GM12878 (cell line): ENCODE data around the gene CNIH2. TPM values are rescaled to one million over a fixed set of nuclear protein-coding genes. Genes with fewer than 3 reads are reported as not detected.

ENCODE experiments used
- ATAC-seq: fragments of 200-7000 bp; cut with Tn5 transposase; 3 replicates; pipeline ENCODE4 v1.9.1; 2020; ENCODE audit warnings: mild to moderate bottlenecking, moderate library complexity
- BruUV-seq: library from RNA; stranded (reverse); fragments of 400-500 nt; replicated peaks from 2 replicates; lab custom pipeline; 2021; lab: Mats Ljungman, UMichigan
- CTCF ChIA-PET: fragments of 300-600 bp; sonication (Branson Sonifier 250); formaldehyde crosslinking; extraction: SDS; loops from one replicate; lab custom pipeline; 2021; ENCODE audit warnings: inconsistent platforms; lab: Yijun Ruan, JAX
- POLR2A ChIA-PET: fragments of 350-600 bp; formaldehyde crosslinking; extraction: SDS; loops from one replicate; lab custom pipeline; 2021; ENCODE audit warnings: inconsistent platforms; lab: Charles Lee
- RAD21 ChIA-PET: fragments of 300-600 bp; sonication (Branson Sonifier 250); formaldehyde crosslinking; loops from one replicate; lab custom pipeline; 2023; ENCODE audit warnings: antibody characterized with exemption; ENCODE audit not compliant: unreplicated experiment; lab: Charles Lee
- SMC1A ChIA-PET: fragments of 300-600 bp; sonication (Branson Sonifier 250); formaldehyde crosslinking; loops from one replicate; lab custom pipeline; 2023; ENCODE audit not compliant: unreplicated experiment, uncharacterized antibody; lab: Charles Lee
- DNase-seq: peaks from one replicate; pipeline ENCODE4 v3.0.0-alpha.2; 2011; ENCODE audit warnings: low read depth, low spot score
- FAIRE-seq: peaks from 3 replicates; lab custom pipeline; 2011; peaks lifted over from hg19 to GRCh38; lab: Jason Lieb, UNC
- H2AFZ ChIP-seq: 2 replicates; pipeline ENCODE4 v1.6.0; 2011; ENCODE audit warnings: low read depth, low read length, control low read depth; ENCODE audit not compliant: control insufficient read depth
- H3K27ac ChIP-seq: 2 replicates; pipeline ENCODE4 v1.5.1; 2011; ENCODE audit warnings: control low read depth; ENCODE audit not compliant: control insufficient read depth, insufficient read depth
- H3K27me3 ChIP-seq, 2 experiments: replicated peaks in 1 of 2; 2 replicates each; pipeline versions ENCODE4 v1.6.0 to v1.6.1; 2011; ENCODE audit warnings: low read length in 1 of 2; ENCODE audit not compliant: control insufficient read depth in 2 of 2, insufficient read depth in 2 of 2
- H3K36me3 ChIP-seq, 2 experiments: 2 replicates each; pipeline ENCODE4 v1.5.1; 2011; ENCODE audit warnings: low read length in 1 of 2; ENCODE audit not compliant: control insufficient read depth in 2 of 2, insufficient read depth in 2 of 2
- H3K4me1 ChIP-seq: 2 replicates; pipeline ENCODE4 v1.6.1; 2011; ENCODE audit warnings: mild to moderate bottlenecking, low read length, moderate library complexity, mixed read lengths; ENCODE audit not compliant: control insufficient read depth, insufficient read depth
- H3K4me2 ChIP-seq: 2 replicates; pipeline ENCODE4 v1.6.0; 2011; ENCODE audit warnings: control low read depth; ENCODE audit not compliant: control insufficient read depth, insufficient read depth
- H3K4me3 ChIP-seq: fragments of 200-600 bp; sonication (generic); 2 replicates; pipeline ENCODE4 v1.5.1; 2016
- H3K79me2 ChIP-seq: 2 replicates; pipeline ENCODE4 v1.6.0; 2011; ENCODE audit warnings: low read length; ENCODE audit not compliant: control insufficient read depth, insufficient read depth
- H3K9ac ChIP-seq: 2 replicates; pipeline ENCODE4 v1.8.0; 2011; ENCODE audit warnings: low read length, control low read depth, mixed read lengths; ENCODE audit not compliant: control insufficient read depth, insufficient read depth
- H3K9me3 ChIP-seq: replicated peaks from 3 replicates; pipeline ENCODE4 v1.5.1; 2011; ENCODE audit warnings: mild to moderate bottlenecking, low read length; ENCODE audit not compliant: control insufficient read depth, insufficient read depth
- H4K20me1 ChIP-seq: 2 replicates; pipeline ENCODE4 v1.6.0; 2011; ENCODE audit not compliant: control insufficient read depth, insufficient read depth
- CHD1 ChIP-seq: IDR thresholded peaks from 2 replicates; pipeline ENCODE4 v1.6.1; 2012; ENCODE audit warnings: low read depth, low read length, improper control_type of control experiment
- CUX1 ChIP-seq: IDR thresholded peaks from 2 replicates; pipeline ENCODE4 v1.6.1; 2012; ENCODE audit warnings: improper control_type of control experiment, low read depth, low read length; ENCODE audit not compliant: insufficient replicate concordance
- ELK1 ChIP-seq: IDR thresholded peaks from 2 replicates; pipeline ENCODE4 v1.6.1; 2012; ENCODE audit warnings: low read depth, low read length, improper control_type of control experiment
- HCFC1 ChIP-seq: fragments of 150-350 bp; IDR thresholded peaks from 2 replicates; pipeline ENCODE4 v1.6.1; 2014; ENCODE audit warnings: low read length
- IRF4 ChIP-seq: IDR thresholded peaks from 2 replicates; pipeline ENCODE4 v1.6.1; 2011; ENCODE audit warnings: low read depth, low read length
- NBN ChIP-seq: fragments of 450-650 bp; IDR thresholded peaks from 2 replicates; pipeline ENCODE4 v1.6.1; 2016
- PML ChIP-seq: IDR thresholded peaks from 2 replicates; pipeline ENCODE4 v1.6.1; 2012; ENCODE audit warnings: low read length, inconsistent platforms
- POU2F2 ChIP-seq: IDR thresholded peaks from 3 replicates; pipeline ENCODE4 v1.6.1; 2011; ENCODE audit warnings: low read depth, mild to moderate bottlenecking, low read length, borderline replicate concordance
- RELA ChIP-seq: fragments of 450-650 bp; IDR thresholded peaks from 2 replicates; pipeline ENCODE4 v1.8.0; 2014; ENCODE audit warnings: borderline replicate concordance; ENCODE audit not compliant: partially characterized antibody
- USF1 ChIP-seq: IDR thresholded peaks from 2 replicates; pipeline ENCODE4 v1.6.1; 2011; ENCODE audit warnings: borderline replicate concordance, low read depth, mild to moderate bottlenecking, moderate library complexity, mixed read lengths, low read length; ENCODE audit not compliant: insufficient read depth; ENCODE audit errors: extremely low read length
- ZNF687 ChIP-seq: fragments of 450-650 bp; IDR thresholded peaks from 2 replicates; pipeline ENCODE4 v1.6.1; 2017; ENCODE audit warnings: mild to moderate bottlenecking, moderate library complexity
- WGBS: methylation state at CpG from one replicate; pipeline ENCODE4 v1.1.6; 2016; ENCODE audit warnings: low lambda C conversion rate; ENCODE audit not compliant: insufficient replicate concordance, insufficient coverage; ENCODE audit errors: missing lambda C conversion rate; 5-methylcytosine and 5-hydroxymethylcytosine counted together
- in situ Hi-C: fragments of 300-500 bp; cut with MboI; formaldehyde crosslinking; loops from 9 replicates; pipeline ENCODE4 v1.14.3; 2018; ENCODE audit warnings: mixed read lengths
- intact Hi-C: fragments of 100-400 bp; cut with micrococcal nuclease; formaldehyde crosslinking; loops from one replicate; pipeline ENCODE4 v1.14.2; 2022; ENCODE audit not compliant: unreplicated experiment
- polyA plus RNA-seq, 11 experiments: library from polyadenylated mRNA; depleted of rRNA in 4 of 11; unstranded in 6 of 11; stranded (reverse) in 5 of 11; fragments of >200 nt; fragmentation: Nextera tagmentation in 4 of 11; fragmentation: Illumina TruSeq in 1 of 11; extraction: Ambion mirVana in 4 of 11; extraction: Trizol in 1 of 11; gene quantifications; 1 replicate in 1 of 11; 2 replicates in 10 of 11; pipeline versions ENCODE4 v1.2.1 to v1.2.3, GENCODE V29; 2011 to 2016; ENCODE audit warnings: inconsistent platforms in 2 of 11, missing spikeins in 2 of 11, low read depth in 1 of 11
- total RNA-seq, 4 experiments: library from RNA; depleted of rRNA in 3 of 4; stranded (reverse); fragments of >200 nt in 3 of 4; fragmentation: Illumina TruSeq in 1 of 4; extraction: Trizol in 1 of 4; gene quantifications; 2 replicates each; pipeline versions ENCODE4 v1.2.1 to v1.2.3, GENCODE V29; 2013 to 2021

CNIH2 gene
- total and polyA plus RNA-seq, 10 of the 15 experiments (the other 5 are each of a cell fraction or from before 2014, with no cell fraction given), result 0.07 to 1.3 (median 0.68) TPM; not detected in 2

- FAIRE-seq, result no peak
- no TSS peak for BruUV-seq
- TF ChIP-seq IRF4, result no peak
- no peak for TF ChIP-seq PML
- no peak for TF ChIP-seq NBN
- TF ChIP-seq CHD1, result no peak
- TF ChIP-seq RELA, result no peak
- no peak for TF ChIP-seq POU2F2
- TF ChIP-seq HCFC1, result no peak
- no peak for TF ChIP-seq CUX1
- TF ChIP-seq USF1, result no peak
- no peak for TF ChIP-seq ZNF687
- no peak for TF ChIP-seq ELK1
Observed at GRCh38 chr11:66329165-66329673, 51.2 kb downstream of the CNIH2 start.

More at GRCh38 chr11:66329165-66329673, 51.2 kb downstream of the CNIH2 start:
- ChIA-PET SMC1A (interaction anchor here (0.8 to 3.9 kb wide), 5 partner anchors 8 to 57 kb away, joined by 3 to 33 read pairs (median 4); no protein-coding TSS in a partner anchor), POLR2A (no interaction called here), RAD21 (interaction anchor here (0.9 to 3.0 kb wide), 3 partner anchors 17 to 57 kb away, joined by 4 to 26 read pairs (median 19); no protein-coding TSS in a partner anchor), CTCF (interaction anchor here (0.6 to 5.7 kb wide), 7 partner anchors 18 to 326 kb away, joined by 3 to 96 read pairs (median 3); partner anchors contain the start of gene BANF1)
- H3K4me2 ChIP-seq, result no peak overlapping the region
- WGBS, result 46% methylated on average over 3 of the region's 3 CpGs
- H2AFZ ChIP-seq, result no peak overlapping the region
- H3K4me1 ChIP-seq, result peaks cover 10% of the 10 kb centered on the region; the same call in 1 of the 2 replicates
- in situ Hi-C loops, result no loop called here
- no peak overlapping the region for H3K4me3 ChIP-seq
- no peaks in the 10 kb centered on the region for H3K36me3 ChIP-seq
- intact Hi-C loops, result loop anchor here (2.0 kb wide), 1 partner anchor 106 kb away; no protein-coding TSS in a partner anchor
- no peaks in the 10 kb centered on the region for H4K20me1 ChIP-seq
- H3K9ac ChIP-seq, result no peak overlapping the region
- no peaks in the 10 kb centered on the region for H3K9me3 ChIP-seq
- DNase-seq (no peak), ATAC-seq (no peak)
- H3K27me3 ChIP-seq, result no peaks in the 10 kb centered on the region
- no peak overlapping the region for H3K27ac ChIP-seq
- no peaks in the 10 kb centered on the region for H3K79me2 ChIP-seq
